GM12864 (cell line): ENCODE measurements around the gene SIGLEC1.

Experiments used
- DNase-seq: peaks from one replicate; pipeline ENCODE4 v3.0.0-alpha.2; 2011; ENCODE audit warnings: low read depth
- H3K4me3 ChIP-seq: 2 replicates; pipeline ENCODE4 v1.5.1; 2011; ENCODE audit warnings: mild to moderate bottlenecking, low read depth, low read length, control low read depth
- CTCF ChIP-seq: IDR thresholded peaks from 2 replicates; pipeline ENCODE4 v1.5.1; 2011; ENCODE audit warnings: low read depth, mild to moderate bottlenecking, moderate library complexity, low read length, control low read depth, inconsistent platforms; ENCODE audit errors: missing control alignments

The SIGLEC1 gene

GRCh38 chr20:3733119-3733995 lies 21.0 kb upstream of the SIGLEC1 start:
- no peak overlapping the region for H3K4me3 ChIP-seq
- no peak for TF ChIP-seq CTCF
- no peak for DNase-seq

GRCh38 chr20:3732327-3733118 lies 20.1 kb upstream of the SIGLEC1 start, which contains the start of gene HSPA12B:
HSPA12B (plus strand) TSS chr20:3732685; CDS start chr20:3738675, 5,990 bp downstream.
- no peak within 1 kb of the TSS for H3K4me3 ChIP-seq
- TF ChIP-seq CTCF = no peak
- DNase-seq = no peak

- no peak for DNase-seq
- TF ChIP-seq CTCF = no peak
- H3K4me3 ChIP-seq = no peak overlapping the region
These were observed 19.5 kb upstream of the SIGLEC1 start for GRCh38 chr20:3731944-3732326.

GRCh38 chr20:3730803-3731672 lies 18.6 kb upstream of the SIGLEC1 start:
- no peak overlapping the region for H3K4me3 ChIP-seq
- TF ChIP-seq CTCF = no peak

GRCh38 chr20:3729811-3730540 lies 17.6 kb upstream of the SIGLEC1 start:
- no peak for TF ChIP-seq CTCF
- no peak for DNase-seq

More at GRCh38 chr20:3730803-3731672, 18.6 kb upstream of the SIGLEC1 start:
- DNase-seq = no peak

GRCh38 chr20:3729378-3729777 lies 17.0 kb upstream of the SIGLEC1 start:
- H3K4me3 ChIP-seq = no peak overlapping the region
- no peak for TF ChIP-seq CTCF
- no peak for DNase-seq

More at GRCh38 chr20:3729811-3730540, 17.6 kb upstream of the SIGLEC1 start:
- H3K4me3 ChIP-seq = no peak overlapping the region
